Spleen (tissue), 7 donors: ENCODE data around the gene SUN5.

Experiments
- POLR2AphosphoS5 ChIP-seq, 3 donors: sonication (generic); formaldehyde crosslinking; IDR thresholded peaks; one replicate each; pipeline ENCODE4 v1.5.1; 2017; ENCODE audit warnings: antibody characterized with exemption in 3 of 3
- TF ChIP-seq, protein P1 (sequence below), 11 experiments: fragments of 200-600 bp in 7 of 11; fragments of 450-650 bp in 4 of 11; sonication (generic) in 4 of 11; IDR thresholded peaks in 8 of 11; conservative IDR thresholded peaks in 3 of 11; 1 replicate in 7 of 11; 2 replicates in 4 of 11; pipeline versions ENCODE4 v1.4.0 to v1.8.0; 2016 to 2021; ENCODE audit warnings: antibody characterized with exemption in 11 of 11, inconsistent platforms in 4 of 11, mild to moderate bottlenecking in 1 of 11
- donor health status: DM: no; HTN: no; CAD: no; lungs with moderate emphysema.
- donor health status: DM: no; HTN: no; CAD: no.
- donor health status: DM: no; HTN: no; CAD: no.

DNA sequence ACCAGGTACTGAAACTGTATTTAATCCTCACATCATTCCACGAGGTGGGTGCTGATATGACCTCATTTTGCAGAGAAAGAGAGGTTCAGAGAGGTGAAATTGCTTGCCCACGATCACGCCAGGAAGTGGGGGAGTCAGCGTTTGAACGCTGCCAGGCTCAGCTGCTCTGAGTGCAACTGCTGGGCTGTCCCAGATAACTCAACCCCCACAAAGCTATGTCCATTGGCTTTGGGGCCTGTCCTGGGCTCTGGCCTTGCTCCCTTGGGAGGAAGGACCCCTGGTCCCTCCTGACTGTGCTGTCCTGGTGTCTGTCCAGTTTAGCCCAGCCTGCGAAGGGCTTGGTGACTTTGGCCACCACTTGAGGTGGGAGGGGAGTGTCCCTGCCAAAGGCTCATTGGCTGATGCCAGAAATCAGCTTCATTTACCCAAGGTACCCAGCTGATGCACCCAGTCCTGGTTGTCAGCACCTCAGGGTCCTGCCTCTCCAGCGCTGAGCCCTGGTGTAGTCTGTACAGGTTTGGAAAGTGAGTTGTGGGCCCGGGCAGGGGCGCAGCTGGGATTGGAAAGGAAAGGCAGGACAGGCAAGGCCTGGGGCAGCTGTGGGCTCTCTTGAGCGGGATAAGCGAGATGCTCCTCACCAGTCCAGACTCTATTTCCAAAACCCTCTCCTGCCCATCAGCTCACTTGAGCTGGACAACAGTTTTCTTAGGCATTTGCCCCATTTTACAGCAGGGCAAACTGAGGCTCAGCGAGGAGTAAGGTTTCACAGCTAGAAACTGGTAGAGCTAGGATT, 38.5 kb downstream of the SUN5 start:
- TF ChIP-seq, protein P1, sequence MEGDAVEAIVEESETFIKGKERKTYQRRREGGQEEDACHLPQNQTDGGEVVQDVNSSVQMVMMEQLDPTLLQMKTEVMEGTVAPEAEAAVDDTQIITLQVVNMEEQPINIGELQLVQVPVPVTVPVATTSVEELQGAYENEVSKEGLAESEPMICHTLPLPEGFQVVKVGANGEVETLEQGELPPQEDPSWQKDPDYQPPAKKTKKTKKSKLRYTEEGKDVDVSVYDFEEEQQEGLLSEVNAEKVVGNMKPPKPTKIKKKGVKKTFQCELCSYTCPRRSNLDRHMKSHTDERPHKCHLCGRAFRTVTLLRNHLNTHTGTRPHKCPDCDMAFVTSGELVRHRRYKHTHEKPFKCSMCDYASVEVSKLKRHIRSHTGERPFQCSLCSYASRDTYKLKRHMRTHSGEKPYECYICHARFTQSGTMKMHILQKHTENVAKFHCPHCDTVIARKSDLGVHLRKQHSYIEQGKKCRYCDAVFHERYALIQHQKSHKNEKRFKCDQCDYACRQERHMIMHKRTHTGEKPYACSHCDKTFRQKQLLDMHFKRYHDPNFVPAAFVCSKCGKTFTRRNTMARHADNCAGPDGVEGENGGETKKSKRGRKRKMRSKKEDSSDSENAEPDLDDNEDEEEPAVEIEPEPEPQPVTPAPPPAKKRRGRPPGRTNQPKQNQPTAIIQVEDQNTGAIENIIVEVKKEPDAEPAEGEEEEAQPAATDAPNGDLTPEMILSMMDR (IDR thresholded peaks at IDR 0.05 in 8 of 11, conservative IDR thresholded peaks at IDR 0.05 in 3 of 11): no peak
- no peak for TF ChIP-seq POLR2AphosphoS5 (IDR thresholded peaks at IDR 0.05)
